ENCODE measurements around the gene TUBB3. TPM values are rescaled to one million over a fixed set of nuclear protein-coding genes. Genes with fewer than 3 reads are reported as not detected.
"Not testable (repeated sequence)": the region's sequence is repeated elsewhere in the genome, so short reads cannot be mapped to it uniquely, and the experiment has no call there.

TUBB3 gene
- total RNA-seq (2014; rRNA removed) = 159 and 199 TPM in 2 replicates
- percentile 41 among the genes with signal in this experiment for Bru-seq, nascent RNA
- percentile 48 among the genes with signal in this experiment for BruChase-seq, experiment 1, labeled RNA remaining after a 6-hour chase
- percentile 36 among the genes with signal in this experiment for BruChase-seq, experiment 2, labeled RNA remaining after a 2-hour chase
- long read RNA-seq, transcript TUBB3-201 (4 exons, 1,769 nt) = major isoform, 30 of 66 reads
- long read RNA-seq, partial matches to known transcripts = 31 of 66 reads
- long read RNA-seq, other reads (novel, unspliced or antisense) = 1 of 66 reads

DNA sequence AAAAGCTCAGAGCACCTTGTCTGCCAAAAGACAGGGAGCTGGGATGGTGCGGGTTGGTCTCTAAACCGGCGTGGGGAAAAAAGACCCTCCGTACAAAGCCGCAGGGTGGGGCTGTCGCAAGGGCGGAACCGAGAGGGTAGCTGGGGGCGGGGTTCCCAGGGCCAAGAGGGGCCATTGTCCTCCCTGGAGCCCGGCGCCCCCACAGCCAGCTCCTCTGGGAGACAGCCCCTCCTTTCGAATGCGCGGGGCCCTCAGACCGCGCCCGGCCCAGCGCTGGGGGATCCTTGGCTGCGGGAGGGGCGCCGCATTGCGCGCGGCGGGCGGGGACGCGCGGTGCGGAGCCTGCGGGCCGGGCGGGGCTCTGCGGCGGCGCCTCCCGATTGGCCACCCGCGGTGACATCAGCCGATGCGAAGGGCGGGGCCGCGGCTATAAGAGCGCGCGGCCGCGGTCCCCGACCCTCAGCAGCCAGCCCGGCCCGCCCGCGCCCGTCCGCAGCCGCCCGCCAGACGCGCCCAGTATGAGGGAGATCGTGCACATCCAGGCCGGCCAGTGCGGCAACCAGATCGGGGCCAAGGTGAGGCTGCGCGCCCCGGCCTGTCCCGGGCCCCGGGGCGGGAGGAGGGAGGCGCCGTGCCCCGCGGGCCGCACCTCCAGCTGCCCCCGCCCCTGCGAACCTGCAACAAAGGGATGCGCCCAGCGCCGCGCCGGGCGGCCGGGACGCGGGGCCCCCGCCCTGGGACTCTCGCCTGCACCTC is at the start of gene TUBB3:
TUBB3 (plus strand) TSS at position 459 of the 756 bp plus-strand sequence; CDS start at position 519, 60 bp downstream.
- Histone ChIP-seq H3F3A (ENCODE audit: low read length, unreplicated experiment) (no peaks in the 10 kb centered on the region), H3K4me2 (ENCODE audit: low read length) (peak within 1 kb of the TSS; percentile 97), H3K9me2 (replicated peaks; ENCODE audit: low read length) (no peaks in the 10 kb centered on the region), H3K79me2 (ENCODE audit: low read length) (0 out of 2 replicates have a peak, but pooled peaks cover 7% of the 10 kb centered on the region), H3K27ac (ENCODE audit: low read length) (peak within 1 kb of the TSS; percentile 99), H3K9ac (ENCODE audit: low read length) (peak within 1 kb of the TSS; percentile 97), H3K4me1 (ENCODE audit: insufficient read depth, low read length) (peaks cover 27% of the 10 kb centered on the region), H4K20me1 (ENCODE audit: low read length) (peaks cover 21% of the 10 kb centered on the region; the same call in 1 of the 2 replicates), H3K9me3 (ENCODE audit: low read length) (no peaks in the 10 kb centered on the region), H2AFZ (ENCODE audit: low read length) (peak within 1 kb of the TSS; percentile 80), H3K36me3 (ENCODE audit: low read depth, low read length) (no peaks in the 10 kb centered on the region), H3K27me3 (ENCODE audit: low read length) (no peaks in the 10 kb centered on the region), H3K4me3 (ENCODE audit: low read length) (peak within 1 kb of the TSS; percentile 84)
- ATAC-seq (peak; percentile 34), DNase-seq (peak; percentile 78)
- TF ChIP-seq EZH2 (IDR thresholded peaks at IDR 0.05; ENCODE audit: low read length, unreplicated experiment) = no peak
- TF ChIP-seq, protein P1, sequence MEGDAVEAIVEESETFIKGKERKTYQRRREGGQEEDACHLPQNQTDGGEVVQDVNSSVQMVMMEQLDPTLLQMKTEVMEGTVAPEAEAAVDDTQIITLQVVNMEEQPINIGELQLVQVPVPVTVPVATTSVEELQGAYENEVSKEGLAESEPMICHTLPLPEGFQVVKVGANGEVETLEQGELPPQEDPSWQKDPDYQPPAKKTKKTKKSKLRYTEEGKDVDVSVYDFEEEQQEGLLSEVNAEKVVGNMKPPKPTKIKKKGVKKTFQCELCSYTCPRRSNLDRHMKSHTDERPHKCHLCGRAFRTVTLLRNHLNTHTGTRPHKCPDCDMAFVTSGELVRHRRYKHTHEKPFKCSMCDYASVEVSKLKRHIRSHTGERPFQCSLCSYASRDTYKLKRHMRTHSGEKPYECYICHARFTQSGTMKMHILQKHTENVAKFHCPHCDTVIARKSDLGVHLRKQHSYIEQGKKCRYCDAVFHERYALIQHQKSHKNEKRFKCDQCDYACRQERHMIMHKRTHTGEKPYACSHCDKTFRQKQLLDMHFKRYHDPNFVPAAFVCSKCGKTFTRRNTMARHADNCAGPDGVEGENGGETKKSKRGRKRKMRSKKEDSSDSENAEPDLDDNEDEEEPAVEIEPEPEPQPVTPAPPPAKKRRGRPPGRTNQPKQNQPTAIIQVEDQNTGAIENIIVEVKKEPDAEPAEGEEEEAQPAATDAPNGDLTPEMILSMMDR (conservative IDR thresholded peaks at IDR 0.05; ENCODE audit: low read depth, low read length) = no peak
- TF ChIP-seq EZH2phosphoT487 (IDR thresholded peaks at IDR 0.05; ENCODE audit: borderline replicate concordance, low read length) = no peak
- CTCF ChIA-PET = no interaction called here
- intact Hi-C loops (cut with micrococcal nuclease) = no loop called here
- POLR2A ChIA-PET (ENCODE audit: unreplicated experiment) = interaction anchor here (0.6 kb wide), 1 partner anchor 25 kb away, joined by 6 read pairs; the partner anchor contains the start of gene DEF8
- no TSS peak for BruUV-seq (replicated peaks)

- Histone ChIP-seq H3K27me3 (ENCODE audit: low read length) (no peaks in the 10 kb centered on the region), H3K79me2 (ENCODE audit: low read length) (peaks cover 48% of the 10 kb centered on the region), H2AFZ (ENCODE audit: low read length) (no peak overlapping the region), H3K4me2 (ENCODE audit: low read length) (peak overlapping the region; percentile 97), H4K20me1 (ENCODE audit: low read length) (peaks cover 23% of the 10 kb centered on the region), H3K4me1 (ENCODE audit: insufficient read depth, low read length) (peaks cover 17% of the 10 kb centered on the region), H3K9me3 (ENCODE audit: low read length) (no peaks in the 10 kb centered on the region), H3F3A (ENCODE audit: low read length, unreplicated experiment) (no peaks in the 10 kb centered on the region), H3K4me3 (ENCODE audit: low read length) (peak overlapping the region; percentile 79), H3K36me3 (ENCODE audit: low read depth, low read length) (peaks cover 20% of the 10 kb centered on the region), H3K9me2 (replicated peaks; ENCODE audit: low read length) (no peaks in the 10 kb centered on the region), H3K27ac (ENCODE audit: low read length) (peak overlapping the region; percentile 98), H3K9ac (ENCODE audit: low read length) (peak overlapping the region; percentile 97)
- peak; percentile 89 for DNase-seq
- intact Hi-C loops (cut with micrococcal nuclease) = loop anchor here (5.0 kb wide), 1 partner anchor 172 kb away; the partner anchor contains the start of gene SPATA2L
- TF ChIP-seq EZH2 (IDR thresholded peaks at IDR 0.05; ENCODE audit: low read length, unreplicated experiment) = no peak
- TF ChIP-seq EZH2phosphoT487 (IDR thresholded peaks at IDR 0.05; ENCODE audit: borderline replicate concordance, low read length) = no peak
- TF ChIP-seq, protein P1 (conservative IDR thresholded peaks at IDR 0.05; ENCODE audit: low read depth, low read length) = no peak
- ATAC-seq = peak; percentile 75
- CTCF ChIA-PET = no interaction called here
- BruUV-seq (replicated peaks) = no TSS peak
- POLR2A ChIA-PET (ENCODE audit: unreplicated experiment) = interaction anchor here (0.7 to 1.2 kb wide), 2 partner anchors 11 to 120 kb away, joined by 7 to 18 read pairs; no protein-coding TSS in a partner anchor
Measured at GRCh38 chr16:89873972-89874689, 49.0 kb upstream of the TUBB3 start.

- H3K27ac ChIP-seq (ENCODE audit: low read length); DNase-seq; H3K4me1 ChIP-seq (ENCODE audit: insufficient read depth, low read length); ATAC-seq; intact Hi-C loops (cut with micrococcal nuclease); POLR2A ChIA-PET (ENCODE audit: unreplicated experiment); H3K9me2 ChIP-seq (replicated peaks; ENCODE audit: low read length); H3K4me3 ChIP-seq (ENCODE audit: low read length); H3K9me3 ChIP-seq (ENCODE audit: low read length); H3K27me3 ChIP-seq (ENCODE audit: low read length); CTCF ChIA-PET; H3F3A ChIP-seq (ENCODE audit: low read length, unreplicated experiment); H3K9ac ChIP-seq (ENCODE audit: low read length); BruUV-seq (replicated peaks); H2AFZ ChIP-seq (ENCODE audit: low read length); H3K4me2 ChIP-seq (ENCODE audit: low read length): not testable (repeated sequence)
- Histone ChIP-seq H4K20me1 (ENCODE audit: low read length) (peaks cover 27% of the 10 kb centered on the region), H3K79me2 (ENCODE audit: low read length) (peaks cover 67% of the 10 kb centered on the region), H3K36me3 (ENCODE audit: low read depth, low read length) (peaks cover 31% of the 10 kb centered on the region)
Measured at GRCh38 chr16:89879123-89879522, 44.0 kb upstream of the TUBB3 start.
